ENCODE measurements around the gene LCLAT1. TPM values are rescaled to one million over a fixed set of nuclear protein-coding genes. Genes with fewer than 3 reads are reported as not detected.

LCLAT1 gene
- total RNA-seq, 1 experiment from 2014 or later: 32.9 TPM

- Histone ChIP-seq H2BK15ac (ENCODE audit: low read depth, low read length) (no peak overlapping the region), H2AFZ (ENCODE audit: low read length) (no peak overlapping the region), H3K23me2 (ENCODE audit: insufficient read length, low read depth, low read length, poor library complexity, severe bottlenecking) (no peaks in the 10 kb centered on the region), H3K27ac (ENCODE audit: insufficient read length, low read depth, low read length) (no peak overlapping the region), H3K4me1 (ENCODE audit: insufficient read depth, low read length) (peaks cover 9% of the 10 kb centered on the region), H3K9me3 (ENCODE audit: control insufficient read depth, low read depth, low read length) (no peaks in the 10 kb centered on the region), H3K27me3 (ENCODE audit: insufficient read depth, low read length) (peaks cover 4% of the 10 kb centered on the region; the same call in 1 of the 2 replicates), H2AK5ac (ENCODE audit: insufficient read length, low read length) (no peak overlapping the region), H2BK120ac (ENCODE audit: low read depth, low read length, poor library complexity, severe bottlenecking) (no peak overlapping the region), H3K14ac (ENCODE audit: insufficient read depth, low read length) (no peak overlapping the region), H3T11ph (ENCODE audit: low read length) (no peak overlapping the region), H3K18ac (ENCODE audit: insufficient read length, low read depth, low read length) (no peak overlapping the region), H2BK5ac (ENCODE audit: insufficient read length, low read length) (no peak overlapping the region), H4K5ac (ENCODE audit: insufficient read length, low read depth, low read length) (no peak overlapping the region), H2BK12ac (ENCODE audit: insufficient read length, low read depth, low read length) (no peak overlapping the region), H3K56ac (ENCODE audit: insufficient read length, low read depth, low read length) (no peak overlapping the region), H4K8ac (replicated peaks; ENCODE audit: insufficient read length, low read depth, low read length) (no peak overlapping the region), H3K4me2 (ENCODE audit: insufficient read depth, insufficient read length, low read length) (no peak overlapping the region), H3K23ac (ENCODE audit: insufficient read length, low read depth, low read length) (no peak overlapping the region), H3K4ac (ENCODE audit: low read depth, low read length) (no peak overlapping the region), H3K79me1 (ENCODE audit: insufficient read depth, low read depth, low read length, poor library complexity, severe bottlenecking) (no peaks in the 10 kb centered on the region), H4K91ac (ENCODE audit: insufficient read length, low read depth, low read length) (no peak overlapping the region), H2BK20ac (ENCODE audit: low read depth, low read length, poor library complexity, severe bottlenecking) (no peak overlapping the region), H3K9ac (ENCODE audit: extremely low read depth, insufficient read length, low read length) (no peak overlapping the region), H4K20me1 (ENCODE audit: control insufficient read depth, insufficient read depth, insufficient read length) (no peaks in the 10 kb centered on the region), H3K79me2 (ENCODE audit: insufficient read depth, low read length) (no peaks in the 10 kb centered on the region)
- peaks cover 37 to 48% of the 10 kb centered on the region in 2 experiments for H3K4me1 Mint-ChIP-seq
- peaks cover 31% of the 10 kb centered on the region for H3K27me3 Mint-ChIP-seq (ENCODE audit: low read depth)
- H3K9me3 Mint-ChIP-seq: no peaks in the 10 kb centered on the region; a peak in 2 of 5 replicates
- no peak for DNase-seq
- TF ChIP-seq, protein P1, sequence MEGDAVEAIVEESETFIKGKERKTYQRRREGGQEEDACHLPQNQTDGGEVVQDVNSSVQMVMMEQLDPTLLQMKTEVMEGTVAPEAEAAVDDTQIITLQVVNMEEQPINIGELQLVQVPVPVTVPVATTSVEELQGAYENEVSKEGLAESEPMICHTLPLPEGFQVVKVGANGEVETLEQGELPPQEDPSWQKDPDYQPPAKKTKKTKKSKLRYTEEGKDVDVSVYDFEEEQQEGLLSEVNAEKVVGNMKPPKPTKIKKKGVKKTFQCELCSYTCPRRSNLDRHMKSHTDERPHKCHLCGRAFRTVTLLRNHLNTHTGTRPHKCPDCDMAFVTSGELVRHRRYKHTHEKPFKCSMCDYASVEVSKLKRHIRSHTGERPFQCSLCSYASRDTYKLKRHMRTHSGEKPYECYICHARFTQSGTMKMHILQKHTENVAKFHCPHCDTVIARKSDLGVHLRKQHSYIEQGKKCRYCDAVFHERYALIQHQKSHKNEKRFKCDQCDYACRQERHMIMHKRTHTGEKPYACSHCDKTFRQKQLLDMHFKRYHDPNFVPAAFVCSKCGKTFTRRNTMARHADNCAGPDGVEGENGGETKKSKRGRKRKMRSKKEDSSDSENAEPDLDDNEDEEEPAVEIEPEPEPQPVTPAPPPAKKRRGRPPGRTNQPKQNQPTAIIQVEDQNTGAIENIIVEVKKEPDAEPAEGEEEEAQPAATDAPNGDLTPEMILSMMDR (conservative IDR thresholded peaks at IDR 0.05): no peak
- peak overlapping the region in 1 of 2 experiments; percentile 4; a peak in 1 of 5 replicates for H3K4me3 Mint-ChIP-seq
- peaks cover 0 to 9% (median 5%) of the 10 kb centered on the region in 3 experiments; a peak in 3 of 7 replicates for H3K36me3 Mint-ChIP-seq (ENCODE audit: insufficient read depth in 1 of 3, low read depth in 3 of 3)
- no peak overlapping the region; a peak in 1 of 7 replicates for H3K27ac Mint-ChIP-seq
These were observed 38.1 kb upstream of the LCLAT1 start for GRCh38 chr2:30408961-30409387.

All from H9 (cell line).